HepG2 (cell line): Measurements from ENCODE around the gene PTRHD1.

ENCODE experiments used
- CBX2 ChIP-seq, 2 experiments: fragments of 200-600 bp in 1 of 2; sonication (generic); formaldehyde crosslinking in 1 of 2; IDR thresholded peaks; 2 replicates each; pipeline versions ENCODE4 v1.7.0 to v1.8.1; 2018 to 2022; ENCODE audit warnings: low read depth in 2 of 2, low read length in 1 of 2, mild to moderate bottlenecking in 1 of 2, missing genetic modification reagents in 1 of 2
- JUN ChIP-seq: sonication (generic); formaldehyde crosslinking; IDR thresholded peaks from 2 replicates; pipeline ENCODE4 v1.4.0; 2020; ENCODE audit warnings: mild to moderate bottlenecking, missing genetic modification reagents
- PHF8 ChIP-seq: sonication (generic); formaldehyde crosslinking; IDR thresholded peaks from 2 replicates; pipeline ENCODE4 v1.5.0; 2020; ENCODE audit warnings: missing genetic modification reagents
- POLR2AphosphoS2 ChIP-seq: IDR thresholded peaks from 2 replicates; pipeline ENCODE4 v1.6.1; 2011; ENCODE audit warnings: low read depth, low read length, improper control_type of control experiment
- POLR2AphosphoS5 ChIP-seq: IDR thresholded peaks from 2 replicates; pipeline ENCODE4 v1.6.1; 2012; ENCODE audit warnings: low read depth, low read length
- SIN3A ChIP-seq: IDR thresholded peaks from 2 replicates; pipeline ENCODE4 v1.6.1; 2011; ENCODE audit warnings: low read depth, mild to moderate bottlenecking, control low read depth, low read length, borderline replicate concordance
- SP4 ChIP-seq: sonication (generic); formaldehyde crosslinking; IDR thresholded peaks from 2 replicates; pipeline ENCODE4 v1.8.1; 2023; ENCODE audit warnings: mild to moderate bottlenecking, missing genetic modification reagents
- TARDBP ChIP-seq: sonication (generic); formaldehyde crosslinking; IDR thresholded peaks from 2 replicates; pipeline ENCODE4 v1.8.0; 2022; ENCODE audit warnings: mild to moderate bottlenecking, missing genetic modification reagents
- ZBTB8A ChIP-seq: sonication (generic); formaldehyde crosslinking; IDR thresholded peaks from 2 replicates; pipeline ENCODE4 v1.4.0; 2020; ENCODE audit warnings: mild to moderate bottlenecking, low read depth, missing genetic modification reagents, borderline replicate concordance
- ZNF747 ChIP-seq: sonication (generic); formaldehyde crosslinking; IDR thresholded peaks from 2 replicates; pipeline ENCODE4 v1.8.1; 2023; ENCODE audit warnings: missing genetic modification reagents, mild to moderate bottlenecking, borderline replicate concordance
- TF ChIP-seq, protein P1 (sequence below): sonication (generic); formaldehyde crosslinking; IDR thresholded peaks from 2 replicates; pipeline ENCODE4 v1.5.0; 2020; ENCODE audit warnings: mild to moderate bottlenecking, missing genetic modification reagents, moderate library complexity

DNA sequence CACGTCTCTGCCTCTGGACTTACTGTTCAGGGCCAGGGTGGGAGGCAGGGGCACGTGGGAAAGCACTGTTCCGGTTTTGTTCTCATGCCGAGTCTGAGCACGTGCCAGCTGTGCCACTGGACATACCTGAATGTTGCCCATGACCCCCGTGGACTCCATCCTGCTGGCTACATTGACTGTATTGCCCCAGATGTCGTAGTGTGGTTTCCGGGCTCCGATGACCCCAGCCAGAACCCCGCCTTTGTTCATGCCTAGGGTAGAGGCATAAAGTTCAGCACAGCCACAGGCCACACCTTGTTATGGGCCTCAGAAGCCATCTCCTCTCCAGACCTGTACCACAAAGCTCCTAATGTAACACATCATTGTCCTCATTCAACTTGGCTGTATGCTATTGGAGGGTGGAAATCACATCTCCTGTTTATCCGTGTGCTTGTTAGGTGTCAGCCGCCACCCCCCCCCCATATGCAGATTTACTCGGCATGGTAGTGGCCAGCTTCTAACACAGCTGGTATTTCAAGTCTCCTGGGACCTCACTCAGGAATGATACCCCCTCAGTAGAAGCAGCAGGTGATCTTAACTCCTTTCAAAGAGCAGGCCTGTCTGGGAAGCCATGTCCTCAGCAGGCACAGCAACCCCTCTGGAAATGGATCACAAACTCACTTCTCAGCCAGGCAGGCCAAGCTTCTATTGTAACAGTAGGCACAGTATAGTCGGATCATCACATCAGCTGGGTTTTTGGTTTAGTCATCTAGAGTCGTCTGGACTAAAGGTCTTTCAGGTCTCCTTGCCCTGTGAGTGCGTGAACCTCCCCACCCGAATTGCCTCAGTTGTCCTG, 27.6 kb upstream of the PTRHD1 start:
- TF ChIP-seq, protein P1, sequence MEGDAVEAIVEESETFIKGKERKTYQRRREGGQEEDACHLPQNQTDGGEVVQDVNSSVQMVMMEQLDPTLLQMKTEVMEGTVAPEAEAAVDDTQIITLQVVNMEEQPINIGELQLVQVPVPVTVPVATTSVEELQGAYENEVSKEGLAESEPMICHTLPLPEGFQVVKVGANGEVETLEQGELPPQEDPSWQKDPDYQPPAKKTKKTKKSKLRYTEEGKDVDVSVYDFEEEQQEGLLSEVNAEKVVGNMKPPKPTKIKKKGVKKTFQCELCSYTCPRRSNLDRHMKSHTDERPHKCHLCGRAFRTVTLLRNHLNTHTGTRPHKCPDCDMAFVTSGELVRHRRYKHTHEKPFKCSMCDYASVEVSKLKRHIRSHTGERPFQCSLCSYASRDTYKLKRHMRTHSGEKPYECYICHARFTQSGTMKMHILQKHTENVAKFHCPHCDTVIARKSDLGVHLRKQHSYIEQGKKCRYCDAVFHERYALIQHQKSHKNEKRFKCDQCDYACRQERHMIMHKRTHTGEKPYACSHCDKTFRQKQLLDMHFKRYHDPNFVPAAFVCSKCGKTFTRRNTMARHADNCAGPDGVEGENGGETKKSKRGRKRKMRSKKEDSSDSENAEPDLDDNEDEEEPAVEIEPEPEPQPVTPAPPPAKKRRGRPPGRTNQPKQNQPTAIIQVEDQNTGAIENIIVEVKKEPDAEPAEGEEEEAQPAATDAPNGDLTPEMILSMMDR (CRISPR knock-in tag) = no peak
- TF ChIP-seq POLR2AphosphoS5 (no peak), POLR2AphosphoS2 (no peak), ZBTB8A (CRISPR knock-in tag) (no peak), SIN3A (no peak), ZNF747 (CRISPR knock-in tag) (no peak), JUN (CRISPR knock-in tag) (no peak), CBX2 (IDR thresholded peaks at IDR 0.05; ENCODE audit: low read depth, low read length) (no peak), CBX2 (CRISPR knock-in tag; IDR thresholded peaks at IDR 0.05; ENCODE audit: low read depth) (no peak), SP4 (CRISPR knock-in tag) (no peak), TARDBP (CRISPR knock-in tag) (no peak), PHF8 (no peak)
